Hepatocyte (in vitro differentiated cells): ENCODE results near the gene PAPPA2. TPM values are rescaled to one million over a fixed set of nuclear protein-coding genes. Genes with fewer than 3 reads are reported as not detected.

ENCODE experiments used
- DNase-seq: peaks from one replicate; pipeline ENCODE4 v3.0.0-alpha.2; 2016; ENCODE audit warnings: low spot score
- H2AFZ ChIP-seq: fragments of 200-600 bp; sonication (generic); 2 replicates; pipeline ENCODE4 v1.6.0; 2016; ENCODE audit warnings: antibody characterized with exemption, mild to moderate bottlenecking
- H3K27ac ChIP-seq: fragments of 200-600 bp; sonication (generic); 2 replicates; pipeline ENCODE4 v1.5.1; 2016; ENCODE audit warnings: mild to moderate bottlenecking
- H3K27me3 ChIP-seq: fragments of 200-600 bp; sonication (generic); 2 replicates; pipeline ENCODE4 v1.6.1; 2016
- H3K36me3 ChIP-seq: fragments of 200-600 bp; sonication (generic); replicated peaks from 2 replicates; pipeline ENCODE4 v1.5.1; 2016; ENCODE audit warnings: low read depth; ENCODE audit not compliant: insufficient read depth
- H3K4me1 ChIP-seq: fragments of 200-600 bp; sonication (generic); 2 replicates; pipeline ENCODE4 v1.5.1; 2016; ENCODE audit warnings: mild to moderate bottlenecking, moderate library complexity; ENCODE audit not compliant: insufficient read depth
- H3K4me2 ChIP-seq: fragments of 200-600 bp; sonication (generic); 2 replicates; pipeline ENCODE4 v1.6.0; 2016
- H3K4me3 ChIP-seq: fragments of 200-600 bp; sonication (generic); 2 replicates; pipeline ENCODE4 v1.5.1; 2016; ENCODE audit warnings: mild to moderate bottlenecking
- H3K79me2 ChIP-seq: fragments of 200-600 bp; sonication (generic); 2 replicates; pipeline ENCODE4 v1.6.0; 2017; ENCODE audit warnings: mild to moderate bottlenecking
- H3K9me2 ChIP-seq: fragments of 200-600 bp; sonication (generic); replicated peaks from 2 replicates; pipeline ENCODE4 v1.6.0; 2017; ENCODE audit warnings: mild to moderate bottlenecking; ENCODE audit not compliant: insufficient read depth
- H3K9me3 ChIP-seq: fragments of 200-600 bp; sonication (generic); 2 replicates; pipeline ENCODE4 v1.5.1; 2016; ENCODE audit warnings: low read depth, mild to moderate bottlenecking
- H4K20me1 ChIP-seq: fragments of 200-600 bp; sonication (generic); 2 replicates; pipeline ENCODE4 v1.6.0; 2016; ENCODE audit warnings: mild to moderate bottlenecking; ENCODE audit not compliant: insufficient read depth, poor library complexity, severe bottlenecking
- CTCF ChIP-seq: fragments of 200-600 bp; sonication (generic); IDR thresholded peaks from 2 replicates; pipeline ENCODE4 v1.5.1; 2016; ENCODE audit warnings: antibody characterized with exemption, mild to moderate bottlenecking; ENCODE audit not compliant: poor library complexity
- EZH2 ChIP-seq: fragments of 200-600 bp; sonication (generic); IDR thresholded peaks from 2 replicates; pipeline ENCODE4 v1.6.1; 2016; ENCODE audit warnings: antibody characterized with exemption, mild to moderate bottlenecking, borderline replicate concordance
- EZH2phosphoT487 ChIP-seq: fragments of 200-600 bp; sonication (generic); IDR thresholded peaks from one replicate; pipeline ENCODE4 v1.6.1; 2018; ENCODE audit warnings: antibody characterized with exemption, mild to moderate bottlenecking, low read depth, moderate library complexity; ENCODE audit not compliant: unreplicated experiment, severe bottlenecking
- WGBS: methylation state at CpG from one replicate; pipeline ENCODE4 v1.1.6; 2016; ENCODE audit warnings: low lambda C conversion rate; ENCODE audit errors: missing lambda C conversion rate; 5-methylcytosine and 5-hydroxymethylcytosine counted together
- polyA plus RNA-seq: library from polyadenylated mRNA; unstranded; fragments of >200 nt; fragmentation: Nextera tagmentation; extraction: Ambion mirVana; gene quantifications from 2 replicates; pipeline ENCODE4 v1.2.1, GENCODE V29; 2016
- total RNA-seq: library from RNA; depleted of rRNA; stranded (reverse); fragments of >200 nt; gene quantifications from 2 replicates; pipeline ENCODE4 v1.2.3, GENCODE V29; 2014

Gene PAPPA2
- total and polyA plus RNA-seq, 2 experiments from 2014 or later, result 1.9 to 2.6 TPM

- no peaks in the 10 kb centered on the region for H4K20me1 ChIP-seq
- WGBS, result 88% methylated on average over 3 of the region's 3 CpGs
- no peaks in the 10 kb centered on the region for H3K27me3 ChIP-seq
- H2AFZ ChIP-seq, result no peak overlapping the region
- H3K9me2 ChIP-seq, result no peaks in the 10 kb centered on the region
- no peaks in the 10 kb centered on the region for H3K9me3 ChIP-seq
- no peak for DNase-seq
- no peaks in the 10 kb centered on the region for H3K4me1 ChIP-seq
- no peaks in the 10 kb centered on the region for H3K36me3 ChIP-seq
- no peak overlapping the region for H3K27ac ChIP-seq
- H3K4me3 ChIP-seq, result no peak overlapping the region
- no peak for TF ChIP-seq EZH2phosphoT487
- no peak for TF ChIP-seq EZH2
- TF ChIP-seq CTCF, result no peak
- no peaks in the 10 kb centered on the region for H3K79me2 ChIP-seq
- no peak overlapping the region for H3K4me2 ChIP-seq
These were observed 239.9 kb downstream of the PAPPA2 start for GRCh38 chr1:176702901-176703300.

- DNase-seq, result no peak
- H3K4me2 ChIP-seq, result no peak overlapping the region
- no peaks in the 10 kb centered on the region for H4K20me1 ChIP-seq
- H2AFZ ChIP-seq, result no peak overlapping the region
- 79% methylated on average over 1 of the region's 1 CpG for WGBS
- TF ChIP-seq EZH2phosphoT487 (no peak), CTCF (no peak), EZH2 (no peak)
- no peaks in the 10 kb centered on the region for H3K27me3 ChIP-seq
- H3K9me2 ChIP-seq, result no peaks in the 10 kb centered on the region
- H3K36me3 ChIP-seq, result no peaks in the 10 kb centered on the region
- H3K27ac ChIP-seq, result no peak overlapping the region
- no peak overlapping the region for H3K4me3 ChIP-seq
- H3K79me2 ChIP-seq, result no peaks in the 10 kb centered on the region
- H3K4me1 ChIP-seq, result no peaks in the 10 kb centered on the region
- H3K9me3 ChIP-seq, result no peaks in the 10 kb centered on the region
These were observed 242.6 kb downstream of the PAPPA2 start for GRCh38 chr1:176705585-176705984.

- WGBS, result 90% methylated on average over 2 of the region's 2 CpGs
- Histone ChIP-seq H3K27me3 (no peaks in the 10 kb centered on the region), H3K4me1 (no peaks in the 10 kb centered on the region), H3K4me2 (no peak overlapping the region), H3K4me3 (no peak overlapping the region), H2AFZ (no peak overlapping the region), H4K20me1 (no peaks in the 10 kb centered on the region), H3K9me3 (no peaks in the 10 kb centered on the region), H3K79me2 (no peaks in the 10 kb centered on the region), H3K27ac (no peak overlapping the region), H3K9me2 (no peaks in the 10 kb centered on the region), H3K36me3 (no peaks in the 10 kb centered on the region)
- no peak for DNase-seq
- TF ChIP-seq CTCF (no peak), EZH2 (no peak), EZH2phosphoT487 (no peak)
These were observed 254.2 kb downstream of the PAPPA2 start for GRCh38 chr1:176717066-176717750.
